ENCODE results near the gene HSD17B7. TPM values are rescaled to one million over a fixed set of nuclear protein-coding genes. Genes with fewer than 3 reads are reported as not detected.

Gene HSD17B7
- total and polyA plus RNA-seq, 2 donors (not counting 1 experiment from before 2014, with no cell fraction given) = 38.9 to 41.5 TPM

DNA sequence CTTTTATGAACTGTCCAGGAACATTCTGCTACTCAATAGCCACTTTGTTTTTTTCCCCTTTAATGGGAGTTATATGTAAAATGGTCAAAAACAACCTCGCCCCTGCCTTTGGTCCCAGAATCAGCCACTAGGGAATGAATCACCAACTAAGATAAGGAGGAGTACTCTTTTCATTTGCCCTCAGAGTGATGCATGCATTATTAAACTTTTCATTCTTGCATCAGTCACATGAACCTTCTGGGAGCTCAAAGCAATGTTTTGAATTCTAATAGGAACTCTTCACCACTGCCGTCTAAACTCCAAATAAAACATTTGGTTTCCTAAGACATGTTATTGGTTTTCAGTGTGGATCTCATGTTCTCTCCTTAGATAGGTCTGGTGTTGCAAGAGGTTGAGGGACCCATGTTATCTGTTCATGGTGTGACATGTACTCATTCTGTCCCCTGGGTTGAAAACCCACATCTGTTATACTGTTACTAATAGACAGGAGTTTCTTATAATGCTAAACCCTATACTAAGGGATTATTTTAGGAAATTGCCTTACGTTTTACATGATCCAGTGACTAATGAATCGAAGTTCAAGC is 17.8 kb upstream of the HSD17B7 start:
- ChIA-PET POLR2A (no interaction called here), CTCF (no interaction called here)
- H3K9me3 Mint-ChIP-seq (ENCODE audit: insufficient read depth) = no peaks in the 10 kb centered on the region
- H3K9ac ChIP-seq (ENCODE audit: low read length) = no peak overlapping the region
- no peaks in the 10 kb centered on the region for H3K4me1 Mint-ChIP-seq
- H4K20me1 ChIP-seq (ENCODE audit: control insufficient read depth, insufficient read depth, low read length, poor library complexity, severe bottlenecking) = no peaks in the 10 kb centered on the region
- TF ChIP-seq, protein P1, sequence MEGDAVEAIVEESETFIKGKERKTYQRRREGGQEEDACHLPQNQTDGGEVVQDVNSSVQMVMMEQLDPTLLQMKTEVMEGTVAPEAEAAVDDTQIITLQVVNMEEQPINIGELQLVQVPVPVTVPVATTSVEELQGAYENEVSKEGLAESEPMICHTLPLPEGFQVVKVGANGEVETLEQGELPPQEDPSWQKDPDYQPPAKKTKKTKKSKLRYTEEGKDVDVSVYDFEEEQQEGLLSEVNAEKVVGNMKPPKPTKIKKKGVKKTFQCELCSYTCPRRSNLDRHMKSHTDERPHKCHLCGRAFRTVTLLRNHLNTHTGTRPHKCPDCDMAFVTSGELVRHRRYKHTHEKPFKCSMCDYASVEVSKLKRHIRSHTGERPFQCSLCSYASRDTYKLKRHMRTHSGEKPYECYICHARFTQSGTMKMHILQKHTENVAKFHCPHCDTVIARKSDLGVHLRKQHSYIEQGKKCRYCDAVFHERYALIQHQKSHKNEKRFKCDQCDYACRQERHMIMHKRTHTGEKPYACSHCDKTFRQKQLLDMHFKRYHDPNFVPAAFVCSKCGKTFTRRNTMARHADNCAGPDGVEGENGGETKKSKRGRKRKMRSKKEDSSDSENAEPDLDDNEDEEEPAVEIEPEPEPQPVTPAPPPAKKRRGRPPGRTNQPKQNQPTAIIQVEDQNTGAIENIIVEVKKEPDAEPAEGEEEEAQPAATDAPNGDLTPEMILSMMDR (IDR thresholded peaks at IDR 0.05) = no peak
- H2AFZ ChIP-seq (ENCODE audit: insufficient read depth, low read depth, low read length, poor library complexity, severe bottlenecking) = no peak overlapping the region
- DNase-seq (no peak), ATAC-seq (ENCODE audit: low read depth) (no peak)
- H3K27me3 ChIP-seq (replicated peaks in 1 of 4; ENCODE audit: control extremely low read depth in 1 of 4, control insufficient read depth in 3 of 4, insufficient read depth in 4 of 4, low read length in 3 of 4) = peaks cover 0 to 18% (median 8%) of the 10 kb centered on the region in 4 experiments
- intact Hi-C loops (cut with micrococcal nuclease) = no loop called here
- H3K27me3 Mint-ChIP-seq = peaks cover 34% of the 10 kb centered on the region
- H3K36me3 ChIP-seq (replicated peaks in 1 of 2; ENCODE audit: control extremely low read depth in 1 of 2, control insufficient read depth in 1 of 2, extremely low read depth in 1 of 2, insufficient read depth in 2 of 2, low read length in 1 of 2) = no peaks in the 10 kb centered on the region
- no peaks in the 10 kb centered on the region for H3K4me1 ChIP-seq (ENCODE audit: control insufficient read depth in 2 of 2, insufficient read depth in 2 of 2, low read length in 2 of 2)
- H3K4me3 Mint-ChIP-seq = no peak overlapping the region
- no peak overlapping the region for H3K4me2 ChIP-seq (replicated peaks; ENCODE audit: low read depth, low read length, poor library complexity, severe bottlenecking)
- no peak overlapping the region for H3K27ac Mint-ChIP-seq
- no peaks in the 10 kb centered on the region for H3K79me2 ChIP-seq (ENCODE audit: control insufficient read depth, insufficient read depth, low read length)
- no peak overlapping the region for H3K27ac ChIP-seq (ENCODE audit: low read length in 2 of 2)
- peaks cover 0 to 2% (median 0%) of the 10 kb centered on the region in 3 donors for H3K9me3 ChIP-seq (ENCODE audit: control extremely low read depth in 1 of 3, control insufficient read depth in 2 of 3, insufficient read depth in 1 of 3, low read length in 2 of 3)
- no CpG with 5 or more reads among the region's 4 CpGs for WGBS (ENCODE audit: insufficient coverage)
- H3K4me3 ChIP-seq (ENCODE audit: control extremely low read depth in 1 of 5, extremely low read depth in 1 of 5, insufficient read depth in 1 of 5, low read depth in 2 of 5, low read length in 4 of 5) = no peak overlapping the region

DNA sequence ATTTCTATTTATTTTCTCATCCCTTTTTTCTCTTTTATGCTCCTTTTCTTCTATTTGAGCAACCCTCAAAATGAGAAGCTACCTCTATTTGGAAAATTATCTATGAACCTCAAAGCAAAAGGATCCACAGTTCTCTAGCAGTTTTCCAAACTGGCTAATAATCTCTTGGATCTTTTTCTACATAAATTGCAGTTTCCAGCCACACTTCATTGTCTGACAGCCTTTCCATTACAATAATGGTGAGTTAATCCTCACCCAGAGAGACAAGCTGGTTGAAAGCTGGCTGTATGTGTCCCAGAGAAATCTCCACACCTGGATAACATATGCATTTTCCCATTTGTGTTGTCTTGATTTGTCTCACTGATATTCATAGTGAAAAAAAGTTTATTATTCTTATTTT is 16.5 kb upstream of the HSD17B7 start:
- no peak overlapping the region for H3K9ac ChIP-seq (ENCODE audit: low read length)
- Mint-ChIP-seq H3K27ac (no peak overlapping the region), H3K4me1 (no peaks in the 10 kb centered on the region), H3K9me3 (ENCODE audit: insufficient read depth) (no peaks in the 10 kb centered on the region), H3K27me3 (peaks cover 38% of the 10 kb centered on the region), H3K4me3 (no peak overlapping the region)
- POLR2A ChIA-PET = no interaction called here
- no peaks in the 10 kb centered on the region for H3K79me2 ChIP-seq (ENCODE audit: control insufficient read depth, insufficient read depth, low read length)
- H3K36me3 ChIP-seq (replicated peaks in 1 of 2; ENCODE audit: control extremely low read depth in 1 of 2, control insufficient read depth in 1 of 2, extremely low read depth in 1 of 2, insufficient read depth in 2 of 2, low read length in 1 of 2) = no peaks in the 10 kb centered on the region
- peaks cover 0 to 14% (median 5%) of the 10 kb centered on the region in 4 experiments for H3K27me3 ChIP-seq (replicated peaks in 1 of 4; ENCODE audit: control extremely low read depth in 1 of 4, control insufficient read depth in 3 of 4, insufficient read depth in 4 of 4, low read length in 3 of 4)
- no peak for DNase-seq
- H4K20me1 ChIP-seq (ENCODE audit: control insufficient read depth, insufficient read depth, low read length, poor library complexity, severe bottlenecking) = no peaks in the 10 kb centered on the region
- H3K4me1 ChIP-seq (ENCODE audit: control insufficient read depth in 2 of 2, insufficient read depth in 2 of 2, low read length in 2 of 2) = no peaks in the 10 kb centered on the region
- no peak overlapping the region for H3K4me3 ChIP-seq (ENCODE audit: control extremely low read depth in 1 of 5, extremely low read depth in 1 of 5, insufficient read depth in 1 of 5, low read depth in 2 of 5, low read length in 4 of 5)
- no peak for TF ChIP-seq EZH2 (IDR thresholded peaks at IDR 0.05; ENCODE audit: borderline replicate concordance, insufficient read depth, low read depth, low read length, poor library complexity, severe bottlenecking)
- TF ChIP-seq, protein P1 (IDR thresholded peaks at IDR 0.05) = no peak
- no peak overlapping the region for H3K4me2 ChIP-seq (replicated peaks; ENCODE audit: low read depth, low read length, poor library complexity, severe bottlenecking)
- H2AFZ ChIP-seq (ENCODE audit: insufficient read depth, low read depth, low read length, poor library complexity, severe bottlenecking) = no peak overlapping the region
- CTCF ChIA-PET = no interaction called here
- no peak for ATAC-seq (ENCODE audit: low read depth)
- intact Hi-C loops (cut with micrococcal nuclease) = no loop called here
- no peaks in the 10 kb centered on the region for H3K9me3 ChIP-seq (ENCODE audit: control extremely low read depth in 1 of 3, control insufficient read depth in 2 of 3, insufficient read depth in 1 of 3, low read length in 2 of 3)
- no peak overlapping the region for H3K27ac ChIP-seq (ENCODE audit: low read length in 2 of 2)

Measured in B cell (primary cell).